SK-N-SH treated with all-trans-retinoic acid at 6 μM for 48 hours (cell line): ENCODE measurements around the gene CCDC93.

Experiments used
- ATAC-seq: fragments of 200-7000 bp; cut with Tn5 transposase; 3 replicates; pipeline ENCODE4 v1.9.1; 2020; ENCODE audit warnings: mild to moderate bottlenecking, moderate library complexity
- OSR1 ChIP-seq: fragments of 250-450 bp; sonication (Bioruptor Pico); IDR thresholded peaks from 2 replicates; pipeline ENCODE4 v1.8.0; 2022; ENCODE audit warnings: moderate library complexity, mild to moderate bottlenecking, inconsistent platforms
- ZFP30 ChIP-seq: fragments of 450-650 bp; formaldehyde crosslinking; IDR thresholded peaks from 2 replicates; pipeline ENCODE4 v1.5.0; 2022; ENCODE audit warnings: mild to moderate bottlenecking, moderate library complexity
- ZNF565 ChIP-seq: fragments of 450-650 bp; formaldehyde crosslinking; conservative IDR thresholded peaks from 2 replicates; pipeline ENCODE4 v1.5.0; 2020; ENCODE audit warnings: low read depth, mild to moderate bottlenecking, moderate library complexity
- ZNF70 ChIP-seq: fragments of 450-650 bp; formaldehyde crosslinking; IDR thresholded peaks from 2 replicates; pipeline ENCODE4 v1.5.0; 2020; ENCODE audit warnings: mild to moderate bottlenecking, moderate library complexity
- TF ChIP-seq, protein P1 (sequence below): fragments of 250-450 bp; sonication (Bioruptor Pico); IDR thresholded peaks from 2 replicates; pipeline ENCODE4 v1.8.0; 2020; ENCODE audit warnings: mild to moderate bottlenecking, moderate library complexity, borderline replicate concordance

The CCDC93 gene

DNA sequence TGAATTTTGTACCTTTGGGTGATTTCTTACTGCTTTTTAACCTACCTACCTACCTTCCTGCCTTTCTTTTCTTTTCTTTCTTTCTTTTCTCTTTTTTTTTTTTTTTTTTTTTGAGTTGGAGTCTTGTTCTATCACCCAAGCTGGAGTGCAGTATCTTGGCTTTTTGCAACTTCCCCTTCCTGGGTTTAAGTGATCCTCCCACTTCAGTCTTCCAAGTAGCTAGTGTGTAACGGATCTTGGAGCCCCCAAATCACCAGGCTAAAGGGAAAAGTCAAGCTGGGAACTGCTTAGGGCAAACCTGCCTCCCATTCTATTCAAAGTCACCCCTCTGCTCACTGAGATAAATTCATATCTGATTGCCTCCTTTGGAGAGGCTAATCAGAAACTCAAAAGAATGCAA is 138.1 kb downstream of the CCDC93 start:
- no peak for ATAC-seq
- TF ChIP-seq, protein P1, sequence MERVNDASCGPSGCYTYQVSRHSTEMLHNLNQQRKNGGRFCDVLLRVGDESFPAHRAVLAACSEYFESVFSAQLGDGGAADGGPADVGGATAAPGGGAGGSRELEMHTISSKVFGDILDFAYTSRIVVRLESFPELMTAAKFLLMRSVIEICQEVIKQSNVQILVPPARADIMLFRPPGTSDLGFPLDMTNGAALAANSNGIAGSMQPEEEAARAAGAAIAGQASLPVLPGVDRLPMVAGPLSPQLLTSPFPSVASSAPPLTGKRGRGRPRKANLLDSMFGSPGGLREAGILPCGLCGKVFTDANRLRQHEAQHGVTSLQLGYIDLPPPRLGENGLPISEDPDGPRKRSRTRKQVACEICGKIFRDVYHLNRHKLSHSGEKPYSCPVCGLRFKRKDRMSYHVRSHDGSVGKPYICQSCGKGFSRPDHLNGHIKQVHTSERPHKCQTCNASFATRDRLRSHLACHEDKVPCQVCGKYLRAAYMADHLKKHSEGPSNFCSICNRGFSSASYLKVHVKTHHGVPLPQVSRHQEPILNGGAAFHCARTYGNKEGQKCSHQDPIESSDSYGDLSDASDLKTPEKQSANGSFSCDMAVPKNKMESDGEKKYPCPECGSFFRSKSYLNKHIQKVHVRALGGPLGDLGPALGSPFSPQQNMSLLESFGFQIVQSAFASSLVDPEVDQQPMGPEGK (CRISPR knock-in tag), result no peak
- TF ChIP-seq ZNF565 (no peak), OSR1 (CRISPR knock-in tag) (no peak), ZFP30 (CRISPR knock-in tag) (no peak), ZNF70 (CRISPR knock-in tag) (no peak)
